ENCODE measurements around the gene RNF144A.
A peak's percentile ranks its signal among the peaks of the same experiment; 100 is the strongest.
"Not testable (repeated sequence)": the region's sequence is repeated elsewhere in the genome, so short reads cannot be mapped to it uniquely, and the experiment has no call there.

RNF144A gene

DNA sequence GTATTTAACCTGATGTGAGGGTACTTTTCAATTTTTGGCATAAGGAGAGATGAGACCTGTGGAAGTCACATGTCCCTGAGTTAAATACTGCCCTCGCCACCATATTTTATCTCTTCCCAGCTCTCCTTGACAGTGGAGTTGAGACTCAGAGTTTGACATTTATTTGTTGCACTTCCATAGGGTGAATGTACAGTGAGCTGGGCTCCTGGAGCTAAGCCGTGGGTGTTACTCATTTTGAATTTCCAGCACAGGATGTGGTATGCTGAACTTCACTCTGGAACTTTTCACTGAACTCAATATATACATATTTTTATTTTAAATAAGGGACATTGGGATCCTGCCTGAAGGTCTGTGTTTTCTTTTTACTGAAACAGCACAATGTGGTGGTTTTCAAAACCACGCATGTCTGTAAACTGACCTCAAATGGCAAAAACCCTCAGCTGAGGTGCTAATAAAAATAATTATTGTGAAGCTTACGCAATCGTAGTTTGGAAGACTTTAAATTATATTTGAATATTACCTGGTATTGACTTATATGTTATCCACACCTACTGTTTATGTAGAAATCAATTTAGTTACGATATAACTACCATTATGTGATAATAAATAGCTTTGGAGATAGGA lies 12.1 kb downstream of the RNF144A start:
- no peak for DNase-seq (ENCODE audit: low read depth)

DNA sequence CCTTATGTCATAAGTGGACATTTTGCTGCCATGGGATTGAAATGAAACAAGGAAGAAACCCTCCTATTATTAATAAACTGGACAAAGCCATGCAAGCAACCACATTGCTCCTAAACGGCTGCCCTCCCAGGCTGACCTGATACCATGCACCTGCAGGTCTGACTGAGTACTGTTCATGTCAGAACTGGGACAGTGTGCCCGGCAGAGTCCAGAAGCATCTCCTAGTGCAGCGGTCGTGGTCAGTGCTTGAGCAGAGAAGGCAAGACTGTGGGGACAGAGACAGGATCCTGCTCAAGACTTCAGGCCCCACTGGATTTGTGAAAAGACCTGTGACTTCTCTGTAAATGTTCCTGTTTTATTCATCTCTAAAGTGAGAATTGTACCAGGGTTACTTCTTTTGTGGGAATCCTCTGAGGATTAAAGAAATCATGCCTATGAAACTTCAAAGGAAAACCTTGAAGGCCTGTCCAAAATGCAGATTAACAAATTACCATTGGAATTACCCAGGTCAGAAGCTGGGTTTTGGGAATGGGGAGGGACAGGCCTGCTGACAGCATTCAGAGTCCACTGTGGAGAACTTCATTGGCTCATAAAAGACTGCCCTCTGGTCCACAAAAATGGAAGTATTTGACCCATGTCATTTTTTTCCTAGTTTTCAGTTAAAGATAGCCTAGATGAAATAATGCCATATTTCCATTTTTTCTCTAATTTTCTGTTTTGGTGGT lies 13.9 kb downstream of the RNF144A start:
- no peak for DNase-seq (ENCODE audit: low read depth)

DNA sequence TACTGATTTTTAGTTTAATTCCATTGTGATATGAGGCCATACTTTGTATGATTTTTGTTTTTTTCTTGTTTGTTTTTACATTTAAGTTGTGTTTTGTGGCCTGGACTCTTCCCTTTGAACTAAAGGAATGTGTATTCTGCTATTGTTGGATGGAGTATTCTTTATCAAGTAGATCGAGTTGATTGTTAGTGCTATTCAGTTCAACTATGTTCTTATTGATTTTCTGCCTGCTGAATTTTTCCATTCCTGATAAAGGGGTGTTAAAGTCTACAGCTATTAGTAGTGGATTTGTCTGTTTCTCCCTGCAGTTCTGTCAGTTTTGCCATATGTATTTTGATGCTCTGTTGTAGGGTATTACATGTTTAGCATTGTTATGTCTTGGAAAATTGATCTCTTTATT lies 14.5 kb downstream of the RNF144A start:
- no peak for DNase-seq (ENCODE audit: low read depth)

DNA sequence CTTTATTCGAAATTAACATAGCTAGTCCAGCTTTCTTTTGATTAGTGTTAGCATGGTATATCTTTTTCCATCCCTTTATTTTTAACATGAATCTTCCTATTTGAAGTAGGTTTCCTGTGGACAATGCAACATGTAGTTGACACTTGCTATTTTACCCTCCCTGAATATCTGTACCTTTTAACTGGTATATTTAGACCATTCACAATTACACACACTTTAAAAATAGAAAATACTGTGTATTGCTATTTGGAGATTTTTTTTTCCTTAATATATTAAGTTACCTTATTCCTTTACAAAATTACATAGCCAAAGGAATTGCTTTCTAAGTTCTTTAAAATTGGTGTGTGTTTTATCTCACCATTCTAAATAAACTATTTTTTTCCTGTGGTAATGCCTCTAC lies 15.0 kb downstream of the RNF144A start:
- no peak for DNase-seq (ENCODE audit: low read depth)

DNA sequence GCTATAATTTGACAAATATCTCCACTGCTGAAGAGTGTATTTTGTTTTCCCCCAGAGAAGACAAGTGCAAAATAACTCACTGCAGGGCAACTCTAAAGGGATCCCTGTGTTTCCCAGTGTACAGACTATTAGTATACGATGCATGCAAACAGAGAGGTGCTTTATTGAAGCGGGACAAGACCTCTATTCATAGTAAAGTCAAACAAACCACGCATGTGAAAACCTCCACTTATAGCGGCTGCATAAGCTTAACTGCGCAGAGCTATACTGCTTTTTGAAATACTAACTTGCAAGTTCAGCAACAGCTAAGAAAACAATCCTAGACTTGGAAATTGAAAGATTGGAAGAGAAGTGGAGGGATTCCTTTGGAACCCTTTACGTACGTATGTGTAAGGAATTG lies 15.6 kb downstream of the RNF144A start:
- DNase-seq (ENCODE audit: low read depth) = no peak

DNA sequence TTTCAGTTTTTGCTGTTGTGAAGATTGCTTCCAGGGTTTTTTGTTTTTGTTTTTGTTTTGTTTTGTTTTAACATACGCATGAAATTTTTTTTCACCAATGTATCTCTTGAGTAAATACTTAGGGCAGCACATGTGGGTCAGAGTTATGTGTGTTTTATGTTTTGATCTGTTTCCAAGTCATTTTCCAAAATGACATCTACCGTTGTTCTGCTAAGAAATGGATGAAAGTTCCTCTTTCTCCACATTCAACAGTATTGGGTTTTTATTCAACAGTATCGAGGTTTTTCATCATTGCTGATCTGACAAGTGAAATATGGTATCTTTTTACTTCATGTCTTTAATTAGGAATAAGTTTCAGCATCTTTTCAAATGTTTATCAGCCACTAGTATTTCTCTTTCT lies 16.7 kb downstream of the RNF144A start:
- DNase-seq (ENCODE audit: low read depth) = no peak

DNA sequence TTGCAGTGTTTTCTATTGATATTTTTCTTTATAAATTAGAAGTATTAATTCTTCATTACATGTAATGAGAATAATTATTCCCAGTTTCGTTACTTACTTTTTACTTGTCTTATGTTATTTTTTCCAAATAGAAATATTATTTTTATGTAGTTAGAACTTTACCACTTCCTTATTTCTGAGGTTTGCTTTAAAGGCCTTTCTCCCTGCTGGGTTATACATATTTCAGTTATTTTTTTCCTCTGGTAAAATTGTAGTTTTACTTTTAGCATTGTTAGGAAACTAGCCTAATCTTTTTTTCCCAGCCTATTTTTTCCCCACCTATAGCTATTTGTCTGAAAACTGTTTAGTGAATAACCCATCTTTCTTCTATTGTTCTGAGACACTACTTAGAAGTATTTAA lies 17.1 kb downstream of the RNF144A start:
- DNase-seq (ENCODE audit: low read depth) = no peak

DNA sequence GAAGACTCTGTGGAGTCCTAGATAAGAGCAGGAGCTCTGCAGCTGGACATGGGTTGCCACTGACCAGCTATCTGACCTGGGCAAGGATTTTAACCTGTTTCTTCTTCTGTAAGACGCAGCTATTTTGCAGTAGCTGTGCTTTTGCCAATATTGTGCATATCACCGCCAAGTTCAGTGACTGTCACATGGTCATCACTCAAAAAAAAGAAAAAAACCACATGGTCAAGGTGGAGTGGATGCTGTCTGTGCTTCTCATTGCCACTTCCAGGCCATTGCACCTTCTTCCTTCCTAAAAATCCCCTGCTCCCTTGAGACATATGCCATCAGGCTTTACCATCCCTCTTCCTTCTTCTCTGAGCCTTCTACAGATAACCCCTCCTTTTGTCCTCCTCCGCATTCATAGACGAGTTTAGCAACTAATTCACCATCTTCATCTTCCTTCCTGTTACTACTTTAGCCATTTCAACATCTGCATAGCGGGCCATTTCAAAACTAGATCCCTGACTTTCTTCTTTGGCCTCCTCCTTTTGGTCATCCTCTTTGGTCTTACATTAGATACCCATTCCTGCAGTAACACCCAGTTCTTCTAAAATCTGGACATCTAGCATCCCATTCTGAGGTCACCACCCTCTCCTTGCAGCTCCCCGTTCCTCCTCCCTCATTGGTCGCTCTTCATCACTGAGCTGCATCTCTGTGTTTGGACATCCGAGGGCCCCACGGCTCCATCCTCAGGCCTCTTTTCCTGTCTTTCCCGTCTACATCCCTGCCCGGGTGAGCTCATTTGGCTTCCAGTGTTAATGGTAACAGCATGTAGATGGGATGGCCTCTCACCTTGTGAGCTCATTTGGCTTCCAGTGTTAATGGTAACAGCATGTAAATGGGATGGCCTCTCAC lies 17.8 kb downstream of the RNF144A start:
- no peak for DNase-seq (ENCODE audit: low read depth)

DNA sequence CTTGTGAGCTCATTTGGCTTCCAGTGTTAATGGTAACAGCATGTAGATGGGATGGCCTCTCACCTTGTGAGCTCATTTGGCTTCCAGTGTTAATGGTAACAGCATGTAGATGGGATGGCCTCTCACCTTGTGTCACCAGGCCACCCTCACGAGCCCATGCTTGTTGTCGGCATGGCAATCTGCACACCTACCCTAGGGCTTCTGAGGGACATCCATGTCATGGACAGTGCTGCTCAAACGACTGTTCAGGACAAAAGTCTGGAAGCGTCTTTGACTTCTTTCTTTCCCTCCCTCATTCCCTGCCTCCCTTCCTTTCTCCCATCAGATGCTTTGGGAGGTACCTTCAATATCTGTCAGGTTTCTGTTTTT lies 18.4 kb downstream of the RNF144A start:
- not testable (repeated sequence) for DNase-seq (ENCODE audit: low read depth)

DNA sequence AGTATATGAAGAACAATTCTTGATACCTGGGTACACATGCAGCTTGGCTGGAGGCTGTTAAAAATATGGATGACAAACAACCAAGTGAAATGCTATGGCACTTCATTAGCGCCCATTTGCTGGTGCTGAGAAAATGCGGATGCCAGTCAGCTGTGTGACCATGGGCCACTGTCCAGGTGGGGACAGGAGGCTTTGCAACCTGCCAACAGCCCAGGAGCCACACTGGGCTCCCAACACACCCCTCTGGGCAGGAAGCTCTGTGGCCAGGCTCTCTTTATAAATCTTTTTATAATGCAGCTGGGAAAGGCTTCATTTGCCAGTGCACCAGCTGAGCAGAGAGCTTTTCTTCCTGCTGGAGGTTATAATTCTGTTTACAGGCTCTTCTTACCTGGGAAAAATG lies 19.9 kb downstream of the RNF144A start:
- DNase-seq (ENCODE audit: low read depth) = no peak

DNA sequence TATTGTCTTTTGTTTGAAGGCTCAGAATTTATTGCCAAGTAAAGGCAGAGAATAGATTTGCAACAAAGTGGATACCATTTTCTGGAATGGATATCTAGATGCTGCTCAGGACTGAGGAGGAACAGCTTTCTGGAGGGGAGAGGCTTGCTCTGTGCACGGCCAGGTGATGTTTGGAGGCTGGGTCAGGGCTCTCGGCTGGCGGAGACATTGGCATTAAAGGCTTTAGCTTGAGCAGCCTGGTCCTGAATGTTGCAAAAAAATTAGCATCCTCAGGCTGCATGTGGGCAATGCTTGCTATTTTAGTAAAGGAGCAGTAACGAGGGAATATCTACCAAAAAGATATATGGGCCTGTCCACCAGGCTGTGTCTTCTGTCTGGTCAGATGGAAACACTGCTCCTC lies 20.4 kb downstream of the RNF144A start:
- no peak for DNase-seq (ENCODE audit: low read depth)

DNA sequence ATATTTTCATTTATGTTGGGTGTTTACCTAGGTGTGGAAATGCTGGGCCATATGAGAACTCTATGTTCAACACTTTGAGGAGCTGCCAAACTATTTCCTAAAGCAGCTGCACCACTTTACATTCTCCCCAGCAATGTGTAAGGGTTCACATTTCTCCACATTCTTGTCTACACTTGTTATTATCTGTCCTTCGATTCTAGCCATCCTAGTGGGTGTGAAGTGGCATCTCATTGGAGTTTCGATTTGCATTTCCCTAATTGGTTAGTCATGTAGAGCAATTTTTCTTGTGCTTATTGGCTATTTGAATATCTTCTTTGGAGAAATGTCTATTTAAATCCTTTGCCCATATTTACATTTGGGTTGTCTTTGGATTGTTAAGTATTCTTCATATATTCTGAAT lies 21.9 kb downstream of the RNF144A start:
- DNase-seq (ENCODE audit: low read depth) = no peak

DNA sequence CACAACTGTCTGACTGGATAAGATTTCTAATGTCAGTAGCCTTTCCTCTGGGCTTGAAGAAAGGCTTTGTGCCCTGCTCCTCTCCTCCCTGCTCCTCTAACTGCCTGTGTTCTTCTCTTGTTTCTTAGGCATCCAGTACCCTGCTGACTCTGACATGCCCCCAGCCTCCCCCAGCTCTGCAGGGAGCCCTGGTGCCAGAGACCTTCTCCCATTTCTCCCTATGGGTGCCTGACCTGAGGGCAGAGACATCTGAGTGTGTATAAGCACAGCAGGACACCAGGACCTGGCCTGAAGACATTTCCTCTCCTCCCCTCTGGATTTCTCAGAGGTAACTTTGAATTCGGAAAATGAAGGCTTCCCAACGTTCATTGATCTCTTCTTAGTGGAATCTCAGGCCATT lies 23.6 kb downstream of the RNF144A start:
- DNase-seq (ENCODE audit: low read depth) = no peak

DNA sequence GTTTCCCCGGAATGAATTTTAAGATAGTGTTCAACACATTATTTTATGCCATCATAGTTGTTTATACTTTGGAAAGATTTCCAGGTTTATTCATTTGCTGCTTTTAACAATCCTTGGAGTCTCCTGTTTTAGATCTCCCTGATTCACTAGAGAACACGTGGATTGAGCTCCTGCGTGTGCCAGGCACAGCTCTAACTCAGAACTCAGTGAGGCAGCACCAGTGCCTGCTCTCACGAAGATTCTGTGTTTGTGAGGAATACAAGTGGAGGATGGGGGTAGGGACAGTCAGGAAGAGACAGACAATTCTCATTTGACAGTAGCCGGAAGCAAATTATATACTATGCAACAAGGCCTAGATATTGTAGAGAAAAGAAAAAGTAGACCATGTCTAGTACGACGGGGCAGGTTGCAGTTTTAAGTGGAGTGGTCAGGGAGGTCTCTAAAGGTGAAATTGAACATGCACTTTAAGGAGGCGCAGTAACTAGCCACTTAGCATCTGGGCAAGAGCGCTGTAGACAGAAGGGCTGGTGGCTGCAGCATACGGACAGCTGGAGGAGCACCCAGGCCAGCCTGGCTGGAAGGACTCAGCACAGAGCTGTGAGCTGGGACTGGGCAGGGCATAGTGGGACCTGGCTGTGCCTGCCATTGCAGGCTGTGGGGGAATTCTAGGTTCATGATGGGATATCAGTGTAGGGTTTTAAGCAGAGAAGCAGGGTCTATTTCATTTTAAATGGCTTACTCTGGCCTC lies 24.3 kb downstream of the RNF144A start:
- DNase-seq (ENCODE audit: low read depth) = no peak

DNA sequence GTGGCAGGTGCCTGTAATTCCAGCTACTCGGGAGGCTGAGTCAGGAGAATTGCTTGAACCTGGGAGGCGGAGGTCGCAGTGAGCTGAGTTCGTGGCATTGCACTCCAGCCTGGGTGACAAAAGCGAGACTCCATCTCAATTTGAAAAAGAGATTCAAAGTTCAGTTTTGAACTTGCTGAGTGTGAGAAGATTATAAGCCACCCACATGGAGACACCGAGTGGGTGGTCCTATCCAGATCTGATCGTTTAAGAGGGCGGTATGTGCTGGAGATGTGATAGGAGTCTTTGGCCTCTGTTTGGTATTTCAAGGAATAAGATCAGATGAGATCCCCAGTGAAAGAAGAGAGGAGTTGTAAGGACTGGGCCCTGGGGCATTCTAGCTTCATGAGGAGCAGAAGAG lies 25.6 kb downstream of the RNF144A start:
- no peak for DNase-seq (ENCODE audit: low read depth)

DNA sequence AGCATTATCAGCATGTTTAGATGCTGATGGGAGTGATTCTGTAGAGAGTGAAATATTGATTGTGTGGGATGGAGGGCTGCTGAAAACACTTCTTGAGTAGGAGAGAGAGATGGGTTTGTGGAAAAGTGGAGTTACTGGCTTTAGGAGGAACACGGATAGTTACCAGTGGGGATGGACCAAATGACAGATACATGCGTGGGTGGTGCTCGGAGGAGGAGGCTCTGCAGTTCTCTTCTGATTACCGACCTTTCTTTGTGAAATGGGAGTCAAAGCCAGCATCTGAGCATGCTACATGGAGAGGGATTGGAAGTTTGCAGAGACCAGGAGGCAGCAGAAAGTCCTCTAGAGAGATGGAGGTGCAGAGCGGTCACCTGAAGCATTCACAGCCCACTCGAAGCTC lies 26.3 kb downstream of the RNF144A start:
- DNase-seq (ENCODE audit: low read depth) = no peak

DNA sequence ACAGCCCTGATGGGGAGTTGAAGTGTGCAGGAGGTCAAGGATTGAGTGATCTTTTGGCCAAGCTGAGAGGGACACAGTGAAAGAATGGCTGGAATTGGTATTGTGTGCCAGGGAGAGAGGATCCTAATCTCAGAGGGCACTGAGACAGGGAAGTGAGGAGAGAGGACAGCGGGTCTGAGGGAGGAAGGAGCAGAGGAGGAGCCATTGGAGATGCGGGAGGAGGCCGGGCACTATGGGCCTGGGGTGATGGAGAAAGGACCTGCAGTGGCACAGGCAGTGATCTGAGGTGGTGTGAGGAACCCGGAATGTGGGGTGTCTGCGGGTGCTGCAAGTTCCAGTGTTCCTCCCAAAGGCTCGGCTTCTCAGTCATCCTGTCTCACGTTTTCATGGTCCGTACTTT lies 26.8 kb downstream of the RNF144A start:
- no peak for DNase-seq (ENCODE audit: low read depth)

DNA sequence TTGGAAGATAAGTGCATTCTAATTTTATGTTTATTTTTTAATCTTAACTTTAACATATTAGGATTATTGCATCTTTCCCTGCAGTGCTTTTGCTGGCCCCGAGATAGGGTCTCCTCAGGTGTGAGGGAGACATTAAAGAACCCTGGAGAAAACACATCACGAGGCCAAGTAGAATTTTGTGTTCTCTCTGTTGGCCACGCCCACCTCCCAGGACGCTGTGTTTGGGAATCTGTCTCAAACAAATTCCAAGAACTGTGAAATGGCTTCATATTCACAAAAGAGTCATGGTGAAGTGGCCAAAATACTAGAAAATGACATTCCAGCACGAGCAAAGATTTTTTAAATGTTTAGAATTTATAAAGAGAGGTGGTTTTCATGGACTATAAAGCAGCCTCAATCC lies 27.3 kb downstream of the RNF144A start:
- DNase-seq (ENCODE audit: low read depth) = no peak

DNA sequence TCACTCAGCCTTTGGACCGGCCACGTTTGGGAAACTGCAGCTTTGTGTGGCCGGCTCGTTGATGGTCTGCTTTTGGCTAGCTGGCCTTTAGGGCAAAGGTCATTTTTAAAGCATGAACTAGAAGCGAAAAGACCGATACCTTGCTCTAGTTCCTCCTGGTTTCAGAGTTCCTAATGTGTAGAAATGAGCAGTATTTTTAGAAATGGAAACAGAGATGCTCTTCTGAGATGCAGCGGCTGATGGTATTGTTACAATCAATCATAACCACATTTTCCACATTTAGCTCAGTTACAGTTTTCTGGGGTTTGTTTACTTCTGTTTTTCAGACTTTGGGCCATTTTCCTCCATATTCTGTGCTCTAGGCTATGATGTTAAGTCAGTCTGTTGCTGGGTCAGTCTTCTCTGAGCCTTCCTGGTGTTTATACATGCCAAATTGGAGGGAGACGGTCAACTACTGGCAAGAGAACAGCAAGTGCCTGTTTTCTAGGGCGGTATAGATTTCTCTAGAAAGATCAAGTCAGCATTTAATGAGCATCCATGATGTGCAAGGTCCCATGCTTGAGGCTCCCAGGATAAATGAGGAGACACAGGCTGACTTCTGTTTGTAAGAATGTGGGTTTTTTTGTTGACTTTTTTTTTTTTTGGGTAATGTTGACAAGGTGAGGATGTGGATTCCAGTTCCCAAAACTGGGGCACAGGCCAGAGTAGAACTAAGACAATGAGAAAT lies 28.0 kb downstream of the RNF144A start:
- DNase-seq (ENCODE audit: low read depth) = no peak

DNA sequence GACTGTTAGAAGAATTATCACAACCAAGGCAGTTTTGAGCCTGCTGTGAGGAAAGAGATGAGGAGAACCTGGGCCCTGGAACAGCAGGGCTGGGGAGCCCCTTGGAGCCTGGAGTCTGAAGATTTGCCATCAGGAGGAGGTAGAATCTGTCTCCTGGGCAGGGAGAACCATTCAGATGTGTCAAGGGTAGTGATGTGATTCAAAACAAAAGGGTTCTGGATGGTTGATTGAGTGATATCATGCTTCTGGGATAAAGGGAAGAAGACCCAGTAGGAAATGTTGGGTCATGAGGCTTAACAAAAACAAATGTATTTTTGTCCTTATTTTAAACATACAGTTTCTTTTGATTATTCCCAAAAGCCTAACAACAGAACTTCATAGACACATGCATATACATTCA lies 28.6 kb downstream of the RNF144A start:
- DNase-seq (ENCODE audit: low read depth) = no peak

DNA sequence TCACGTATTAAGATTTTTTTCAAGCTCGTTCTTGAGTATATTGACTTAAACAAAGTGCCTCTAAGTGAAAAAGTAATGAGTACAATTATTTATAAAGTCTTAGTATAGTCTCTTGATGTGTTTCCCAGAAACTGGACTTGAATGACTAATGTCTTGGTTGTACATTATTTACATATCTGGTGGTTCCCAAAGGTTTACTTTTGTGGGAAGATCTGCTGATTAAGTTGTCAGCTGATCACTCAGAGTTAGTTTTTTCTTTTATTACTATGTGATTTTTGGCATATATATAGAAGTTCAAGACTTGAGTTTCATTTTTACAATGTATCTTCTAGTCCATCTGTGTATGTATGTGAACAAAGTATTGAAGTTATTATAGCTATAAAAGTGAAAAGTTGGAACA lies 29.5 kb downstream of the RNF144A start:
- peak; percentile 85 for DNase-seq (ENCODE audit: low read depth)
